ENCODE measurements around the gene GPR179. TPM values are rescaled to one million over a fixed set of nuclear protein-coding genes. Genes with fewer than 3 reads are reported as not detected.

Gene GPR179
- total RNA-seq, 2 experiments from 2014 or later = 0.07 TPM; not detected in 1

- no peak for ATAC-seq
- POLR2A ChIA-PET = no interaction called here
- H3K9me3 Mint-ChIP-seq = no peaks in the 10 kb centered on the region
- H3K27ac Mint-ChIP-seq = no peak overlapping the region
- H3K27me3 Mint-ChIP-seq = no peaks in the 10 kb centered on the region
- peaks cover 9% of the 10 kb centered on the region for H3K4me1 Mint-ChIP-seq (ENCODE audit: low read depth)
- H3K4me3 Mint-ChIP-seq = no peak overlapping the region
- H3K36me3 Mint-ChIP-seq (ENCODE audit: low read depth) = no peaks in the 10 kb centered on the region
- CTCF ChIA-PET = interaction anchor here (0.9 to 11.9 kb wide), 3 partner anchors 13 to 78 kb away, joined by 3 to 203 read pairs (median 3); no protein-coding TSS in a partner anchor
- no peak for TF ChIP-seq CTCF (IDR thresholded peaks at IDR 0.05)
- no peak for DNase-seq
- intact Hi-C loops (cut with micrococcal nuclease) = no loop called here
These were observed 2.0 kb upstream of the GPR179 start for GRCh38 chr17:38345743-38346142.

GRCh38 chr17:38344420-38344745 lies 627 bp upstream of the GPR179 start:
- Mint-ChIP-seq H3K4me1 (ENCODE audit: low read depth) (peaks cover 1% of the 10 kb centered on the region), H3K27ac (no peak overlapping the region), H3K36me3 (ENCODE audit: low read depth) (no peaks in the 10 kb centered on the region), H3K27me3 (no peaks in the 10 kb centered on the region), H3K4me3 (no peak overlapping the region), H3K9me3 (no peaks in the 10 kb centered on the region)
- intact Hi-C loops (cut with micrococcal nuclease) = no loop called here
- ChIA-PET POLR2A (interaction anchor here (0.9 to 1.0 kb wide), 2 partner anchors 10 to 16 kb away, joined by 3 to 4 read pairs; no protein-coding TSS in a partner anchor), CTCF (interaction anchor here (0.5 to 1.6 kb wide), 5 partner anchors 10 to 540 kb away, joined by 3 to 4 read pairs (median 3); no protein-coding TSS in a partner anchor)
- ATAC-seq = no peak
- DNase-seq = no peak
- no peak for TF ChIP-seq CTCF (IDR thresholded peaks at IDR 0.05)

- Mint-ChIP-seq H3K4me3 (no peak overlapping the region), H3K27me3 (no peaks in the 10 kb centered on the region), H3K36me3 (ENCODE audit: low read depth) (no peaks in the 10 kb centered on the region), H3K9me3 (no peaks in the 10 kb centered on the region), H3K4me1 (ENCODE audit: low read depth) (no peaks in the 10 kb centered on the region), H3K27ac (no peak overlapping the region)
- intact Hi-C loops (cut with micrococcal nuclease) = no loop called here
- POLR2A ChIA-PET = interaction anchor here (2.1 kb wide), 1 partner anchor 8 kb away, joined by 5 read pairs; the partner anchor contains the start of gene SOCS7
- CTCF ChIA-PET = no interaction called here
- DNase-seq (no peak), ATAC-seq (no peak)
- TF ChIP-seq CTCF (IDR thresholded peaks at IDR 0.05) = no peak
These were observed 709 bp downstream of the GPR179 start for GRCh38 chr17:38342886-38343607.

- Mint-ChIP-seq H3K36me3 (ENCODE audit: low read depth) (no peaks in the 10 kb centered on the region), H3K9me3 (no peaks in the 10 kb centered on the region), H3K27me3 (no peaks in the 10 kb centered on the region), H3K4me1 (ENCODE audit: low read depth) (no peaks in the 10 kb centered on the region), H3K27ac (no peak overlapping the region), H3K4me3 (no peak overlapping the region)
- DNase-seq (no peak), ATAC-seq (no peak)
- TF ChIP-seq CTCF (IDR thresholded peaks at IDR 0.05) = no peak
- ChIA-PET CTCF (interaction anchor here (1.0 to 5.2 kb wide), 2 partner anchors 8 to 19 kb away, joined by 3 to 28 read pairs; no protein-coding TSS in a partner anchor), POLR2A (interaction anchor here (2.1 kb wide), 1 partner anchor 10 kb away, joined by 5 read pairs; the partner anchor contains the start of gene SOCS7)
- intact Hi-C loops (cut with micrococcal nuclease) = no loop called here
These were observed 2.6 kb downstream of the GPR179 start for GRCh38 chr17:38341035-38341721.

GRCh38 chr17:38339891-38340290 lies 3.9 kb downstream of the GPR179 start:
- no peak for TF ChIP-seq CTCF (IDR thresholded peaks at IDR 0.05)
- Mint-ChIP-seq H3K36me3 (ENCODE audit: low read depth) (no peaks in the 10 kb centered on the region), H3K4me3 (no peak overlapping the region), H3K9me3 (no peaks in the 10 kb centered on the region), H3K27me3 (no peaks in the 10 kb centered on the region), H3K4me1 (ENCODE audit: low read depth) (no peaks in the 10 kb centered on the region), H3K27ac (no peak overlapping the region)
- POLR2A ChIA-PET = no interaction called here
- CTCF ChIA-PET = interaction anchor here (0.7 to 5.2 kb wide), 2 partner anchors 9 to 75 kb away, joined by 3 to 28 read pairs; no protein-coding TSS in a partner anchor
- ATAC-seq (no peak), DNase-seq (no peak)
- intact Hi-C loops (cut with micrococcal nuclease) = no loop called here

All from activated CD8-positive, alpha-beta T cell treated with anti-CD3 and anti-CD28 coated beads for 36 hours (primary cell).